PFSK-1 (cell line): ENCODE data around the gene NUFIP2.

Source experiments
- FOXP2 ChIP-seq: optimal IDR thresholded peaks from 2 replicates; pipeline ENCODE3; 2011; ENCODE audit warnings: borderline replicate concordance, control low read depth, inconsistent platforms; ENCODE audit not compliant: insufficient read depth; ENCODE audit errors: extremely low read length, extremely low read depth
- POLR2AphosphoS5 ChIP-seq: IDR thresholded peaks from 2 replicates; pipeline ENCODE4 v1.6.1; 2012; ENCODE audit warnings: low read depth, mild to moderate bottlenecking, control low read depth, low read length, moderate library complexity
- SIN3A ChIP-seq: IDR thresholded peaks from 2 replicates; pipeline ENCODE4 v1.6.1; 2012; ENCODE audit warnings: mild to moderate bottlenecking, low read length, moderate library complexity, borderline replicate concordance; ENCODE audit not compliant: insufficient read depth
- TAF1 ChIP-seq: IDR thresholded peaks from 2 replicates; pipeline ENCODE4 v1.6.1; 2012; ENCODE audit warnings: low read length, control low read depth, borderline replicate concordance; ENCODE audit not compliant: insufficient read depth
- TF ChIP-seq, protein P1 (sequence below), 2 experiments: IDR thresholded peaks; 2 replicates each; pipeline versions ENCODE4 v1.6.1 to v1.8.0; 2011 to 2012; ENCODE audit warnings: low read depth in 2 of 2, low read length in 2 of 2, control low read depth in 1 of 2, inconsistent platforms in 1 of 2, mild to moderate bottlenecking in 1 of 2, moderate library complexity in 1 of 2; ENCODE audit not compliant: insufficient read depth in 1 of 2

The NUFIP2 gene

GRCh38 chr17:29295420-29295819, 1.5 kb upstream of the NUFIP2 start:
- no peak for TF ChIP-seq SIN3A
- no peak for TF ChIP-seq POLR2AphosphoS5
- TF ChIP-seq TAF1, result no peak
- TF ChIP-seq FOXP2, result no peak

GRCh38 chr17:29294580-29294900, 592 bp upstream of the NUFIP2 start:
- TF ChIP-seq TAF1, result no peak
- TF ChIP-seq POLR2AphosphoS5, result no peak
- no peak for TF ChIP-seq FOXP2
- TF ChIP-seq, protein P1, sequence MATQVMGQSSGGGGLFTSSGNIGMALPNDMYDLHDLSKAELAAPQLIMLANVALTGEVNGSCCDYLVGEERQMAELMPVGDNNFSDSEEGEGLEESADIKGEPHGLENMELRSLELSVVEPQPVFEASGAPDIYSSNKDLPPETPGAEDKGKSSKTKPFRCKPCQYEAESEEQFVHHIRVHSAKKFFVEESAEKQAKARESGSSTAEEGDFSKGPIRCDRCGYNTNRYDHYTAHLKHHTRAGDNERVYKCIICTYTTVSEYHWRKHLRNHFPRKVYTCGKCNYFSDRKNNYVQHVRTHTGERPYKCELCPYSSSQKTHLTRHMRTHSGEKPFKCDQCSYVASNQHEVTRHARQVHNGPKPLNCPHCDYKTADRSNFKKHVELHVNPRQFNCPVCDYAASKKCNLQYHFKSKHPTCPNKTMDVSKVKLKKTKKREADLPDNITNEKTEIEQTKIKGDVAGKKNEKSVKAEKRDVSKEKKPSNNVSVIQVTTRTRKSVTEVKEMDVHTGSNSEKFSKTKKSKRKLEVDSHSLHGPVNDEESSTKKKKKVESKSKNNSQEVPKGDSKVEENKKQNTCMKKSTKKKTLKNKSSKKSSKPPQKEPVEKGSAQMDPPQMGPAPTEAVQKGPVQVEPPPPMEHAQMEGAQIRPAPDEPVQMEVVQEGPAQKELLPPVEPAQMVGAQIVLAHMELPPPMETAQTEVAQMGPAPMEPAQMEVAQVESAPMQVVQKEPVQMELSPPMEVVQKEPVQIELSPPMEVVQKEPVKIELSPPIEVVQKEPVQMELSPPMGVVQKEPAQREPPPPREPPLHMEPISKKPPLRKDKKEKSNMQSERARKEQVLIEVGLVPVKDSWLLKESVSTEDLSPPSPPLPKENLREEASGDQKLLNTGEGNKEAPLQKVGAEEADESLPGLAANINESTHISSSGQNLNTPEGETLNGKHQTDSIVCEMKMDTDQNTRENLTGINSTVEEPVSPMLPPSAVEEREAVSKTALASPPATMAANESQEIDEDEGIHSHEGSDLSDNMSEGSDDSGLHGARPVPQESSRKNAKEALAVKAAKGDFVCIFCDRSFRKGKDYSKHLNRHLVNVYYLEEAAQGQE (IDR thresholded peaks at IDR 0.05; ENCODE audit: insufficient read depth in 1 of 2, low read depth in 2 of 2, low read length in 2 of 2), result no peak
- no peak for TF ChIP-seq SIN3A

- TF ChIP-seq SIN3A (peak; percentile 44; the same call in 1 of the 2 replicates), FOXP2 (peak; percentile 60), TAF1 (peak; percentile 63; the same call in 1 of the 2 replicates)
- TF ChIP-seq, protein P1 (IDR thresholded peaks at IDR 0.05; ENCODE audit: insufficient read depth in 1 of 2, low read depth in 2 of 2, low read length in 2 of 2), result no peak
These were observed 707 bp downstream of the NUFIP2 start for GRCh38 chr17:29292992-29293889.

- TF ChIP-seq POLR2AphosphoS5 (no peak), SIN3A (no peak), TAF1 (no peak), FOXP2 (no peak)
- TF ChIP-seq, protein P1 (IDR thresholded peaks at IDR 0.05; ENCODE audit: insufficient read depth in 1 of 2, low read depth in 2 of 2, low read length in 2 of 2), result no peak
These were observed 1.6 kb downstream of the NUFIP2 start for GRCh38 chr17:29292071-29292991.

DNA sequence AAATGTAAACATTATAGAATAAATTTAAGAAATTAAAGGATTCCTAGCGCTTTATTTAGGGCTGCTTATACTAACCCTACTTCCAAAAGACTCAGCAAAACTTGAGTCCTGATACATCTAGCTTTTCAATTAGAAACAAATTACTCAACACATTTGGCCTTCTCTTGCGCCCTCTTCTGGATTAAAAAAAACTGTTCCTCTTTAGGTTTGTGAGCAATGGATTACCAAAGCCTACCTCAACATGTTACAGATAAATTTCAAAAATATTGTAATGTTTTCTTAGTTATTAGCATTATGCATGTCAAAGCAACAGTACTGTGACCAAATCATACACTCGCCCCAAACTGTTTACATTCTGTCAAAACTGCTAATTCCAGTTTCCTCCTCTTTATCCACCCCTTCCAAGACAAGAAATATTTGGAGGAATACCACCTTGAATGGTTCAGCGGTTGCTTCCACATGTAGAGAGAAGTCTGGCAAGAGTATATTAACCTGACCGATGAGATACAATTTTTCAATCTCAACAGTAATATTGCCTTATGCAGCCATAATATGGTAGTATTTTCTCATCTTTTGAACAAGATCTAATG, 2.7 kb downstream of the NUFIP2 start:
- TF ChIP-seq POLR2AphosphoS5 (no peak), SIN3A (peak; percentile 87; the same call in 1 of the 2 replicates)
